Neutrophil (primary cell): ENCODE measurements around the gene RGS12.

ENCODE experiments used
- H3K27ac ChIP-seq: fragments of 200-600 bp; sonication (generic); 2 replicates; pipeline ENCODE4 v1.5.1; 2016; ENCODE audit warnings: mild to moderate bottlenecking, moderate library complexity
- H3K27me3 ChIP-seq: fragments of 200-600 bp; sonication (generic); 2 replicates; pipeline ENCODE4 v1.6.0; 2016; ENCODE audit warnings: mild to moderate bottlenecking
- H3K36me3 ChIP-seq: fragments of 200-600 bp; sonication (generic); 2 replicates; pipeline ENCODE4 v1.5.1; 2017
- H3K4me1 ChIP-seq, 2 experiments: fragments of 200-600 bp in 1 of 2; sonication (generic) in 1 of 2; 1 replicate in 1 of 2; 2 replicates in 1 of 2; pipeline versions ENCODE4 v1.5.1 to v1.6.1; 2013 to 2016; ENCODE audit warnings: low read depth in 1 of 2, low read length in 1 of 2, mild to moderate bottlenecking in 1 of 2, moderate library complexity in 1 of 2; ENCODE audit not compliant: control insufficient read depth in 1 of 2, insufficient read depth in 1 of 2
- H3K4me3 ChIP-seq, 2 experiments: fragments of 200-600 bp in 1 of 2; sonication (generic) in 1 of 2; 1 replicate in 1 of 2; 2 replicates in 1 of 2; pipeline ENCODE4 v1.5.1; 2013 to 2016; ENCODE audit warnings: low read depth in 1 of 2, low read length in 1 of 2, mild to moderate bottlenecking in 1 of 2, moderate library complexity in 1 of 2
- H3K9me3 ChIP-seq: fragments of 200-600 bp; sonication (generic); 2 replicates; pipeline ENCODE4 v1.5.1; 2016
- CTCF ChIP-seq: fragments of 200-600 bp; sonication (generic); IDR thresholded peaks from 2 replicates; pipeline ENCODE4 v1.5.1; 2016; ENCODE audit warnings: antibody characterized with exemption

The RGS12 gene

GRCh38 chr4:3335385-3335784, 42.6 kb downstream of the RGS12 start:
- no peak overlapping the region for H3K27ac ChIP-seq
- no peak overlapping the region for H3K4me3 ChIP-seq
- H3K27me3 ChIP-seq: no peaks in the 10 kb centered on the region
- TF ChIP-seq CTCF: no peak
- H3K36me3 ChIP-seq: no peaks in the 10 kb centered on the region
- H3K9me3 ChIP-seq: no peaks in the 10 kb centered on the region
- H3K4me1 ChIP-seq: no peaks in the 10 kb centered on the region

- Histone ChIP-seq H3K27ac (no peak overlapping the region), H3K27me3 (no peaks in the 10 kb centered on the region), H3K36me3 (no peaks in the 10 kb centered on the region), H3K4me1 (no peaks in the 10 kb centered on the region), H3K4me3 (no peak overlapping the region), H3K9me3 (no peaks in the 10 kb centered on the region)
- no peak for TF ChIP-seq CTCF
Measured at GRCh38 chr4:3335982-3336381, 43.2 kb downstream of the RGS12 start.

GRCh38 chr4:3336382-3337356, 43.8 kb downstream of the RGS12 start:
- TF ChIP-seq CTCF: no peak
- H3K27me3 ChIP-seq: no peaks in the 10 kb centered on the region
- no peak overlapping the region for H3K27ac ChIP-seq
- no peak overlapping the region for H3K4me3 ChIP-seq
- no peaks in the 10 kb centered on the region for H3K36me3 ChIP-seq
- H3K4me1 ChIP-seq: no peaks in the 10 kb centered on the region
- no peaks in the 10 kb centered on the region for H3K9me3 ChIP-seq

GRCh38 chr4:3337357-3337732, 44.5 kb downstream of the RGS12 start:
- H3K4me3 ChIP-seq: no peak overlapping the region
- no peak overlapping the region for H3K27ac ChIP-seq
- H3K9me3 ChIP-seq: no peaks in the 10 kb centered on the region
- H3K4me1 ChIP-seq: no peaks in the 10 kb centered on the region
- no peak for TF ChIP-seq CTCF
- H3K36me3 ChIP-seq: no peaks in the 10 kb centered on the region
- H3K27me3 ChIP-seq: no peaks in the 10 kb centered on the region

- Histone ChIP-seq H3K9me3 (no peaks in the 10 kb centered on the region), H3K36me3 (no peaks in the 10 kb centered on the region)
- TF ChIP-seq CTCF: no peak
Measured at GRCh38 chr4:3337811-3338210, 45.0 kb downstream of the RGS12 start.

More at GRCh38 chr4:3337811-3338210, 45.0 kb downstream of the RGS12 start:
- Histone ChIP-seq H3K4me3 (no peak overlapping the region), H3K4me1 (no peaks in the 10 kb centered on the region), H3K27ac (no peak overlapping the region), H3K27me3 (no peaks in the 10 kb centered on the region)
